OCI-LY3 (cell line): ENCODE data around the gene SPX.

Experiments
- H2AFZ ChIP-seq: fragments of 200-600, 300-600 bp; shearing (Covaris generic); 2 replicates; pipeline ENCODE4 v1.6.0; 2014; ENCODE audit warnings: antibody characterized with exemption, low read depth, low read length
- H3K27ac ChIP-seq: fragments of 200-600, 300-600 bp; sonication (generic); 2 replicates; pipeline ENCODE4 v1.5.1; 2014; ENCODE audit warnings: mild to moderate bottlenecking, low read length, moderate library complexity, mixed read lengths
- H3K27me3 ChIP-seq: fragments of 200-600, 300-600 bp; sonication (generic); 2 replicates; pipeline ENCODE4 v1.6.1; 2014; ENCODE audit warnings: low read depth, low read length, mixed read lengths
- H3K36me3 ChIP-seq: fragments of 200-600, 300-600 bp; sonication (generic); replicated peaks from 2 replicates; pipeline ENCODE3; 2014; ENCODE audit warnings: low read depth, low read length, mixed read lengths
- H3K4me1 ChIP-seq: fragments of 300-600, 200-600 bp; sonication (generic); 2 replicates; pipeline ENCODE4 v1.6.1; 2014; ENCODE audit warnings: low read length, mixed read lengths
- H3K4me2 ChIP-seq: fragments of 200-600, 300-600 bp; sonication (generic); 2 replicates; pipeline ENCODE4 v1.6.1; 2014; ENCODE audit warnings: low read length, mixed read lengths
- H3K4me3 ChIP-seq: fragments of 300-600, 200-600 bp; sonication (generic); 2 replicates; pipeline ENCODE4 v1.5.1; 2014; ENCODE audit warnings: antibody characterized with exemption, mild to moderate bottlenecking, low read length, moderate library complexity
- H3K79me2 ChIP-seq: fragments of 300-600, 200-600 bp; shearing (Covaris generic); 2 replicates; pipeline ENCODE4 v1.6.1; 2014; ENCODE audit warnings: mild to moderate bottlenecking, low read length, mixed read lengths
- H3K9ac ChIP-seq: fragments of 300-600, 200-600 bp; shearing (Covaris generic); 2 replicates; pipeline ENCODE4 v1.6.0; 2014; ENCODE audit warnings: mild to moderate bottlenecking, low read length, moderate library complexity
- H3K9me3 ChIP-seq: fragments of 200-600, 300-600 bp; shearing (Covaris generic); 2 replicates; pipeline ENCODE4 v1.6.1; 2014; ENCODE audit warnings: low read length, mixed read lengths; ENCODE audit not compliant: insufficient read depth
- H4K20me1 ChIP-seq: fragments of 200-600, 300-600 bp; sonication (generic); 2 replicates; pipeline ENCODE4 v1.6.1; 2016; ENCODE audit warnings: low read length, mixed read lengths; ENCODE audit not compliant: insufficient read depth
- EZH2phosphoT487 ChIP-seq: fragments of 200-600 bp; shearing (Covaris generic); IDR thresholded peaks from 2 replicates; pipeline ENCODE4 v1.6.1; 2018; ENCODE audit warnings: antibody characterized with exemption, mixed run types, low read depth
- TF ChIP-seq, protein P1 (sequence below): fragments of 200-600, 300-600 bp; sonication (generic); IDR thresholded peaks from 2 replicates; pipeline ENCODE4 v1.5.1; 2014; ENCODE audit warnings: antibody characterized with exemption, low read length, low read depth

Gene SPX

DNA sequence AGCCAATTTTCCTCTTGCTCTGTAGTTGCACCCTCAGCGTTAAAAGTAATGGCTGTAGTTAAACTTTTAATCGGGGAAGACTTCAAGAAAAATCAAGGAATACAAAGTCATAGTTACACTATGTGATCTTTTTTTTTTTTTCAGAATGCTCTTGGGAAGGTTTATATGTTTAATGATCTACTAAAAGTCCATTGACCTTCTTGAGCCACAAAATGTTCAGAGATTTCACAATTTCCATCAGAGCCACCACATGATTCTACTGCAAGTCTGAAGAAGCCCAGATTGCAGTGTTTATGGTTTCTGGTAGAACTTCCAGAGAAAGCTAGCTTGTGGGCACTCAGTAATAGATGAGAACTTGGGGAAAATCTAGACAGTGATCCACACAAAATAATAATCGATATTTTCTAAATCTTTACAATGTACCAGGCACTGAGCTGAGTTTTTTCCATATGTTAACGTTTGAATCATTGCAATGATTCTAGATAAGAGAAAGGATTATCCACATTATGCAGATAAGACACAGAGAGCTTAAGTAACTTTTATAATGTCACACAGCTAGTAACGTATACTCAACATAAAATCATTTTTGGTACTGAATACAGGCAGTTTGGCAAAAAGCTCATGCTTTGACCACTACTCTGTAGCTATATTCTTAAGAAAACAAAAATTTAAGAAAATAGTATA, 40.3 kb downstream of the SPX start:
- Histone ChIP-seq H3K27ac (no peak overlapping the region), H3K4me1 (no peaks in the 10 kb centered on the region), H3K4me2 (no peak overlapping the region), H3K9ac (no peak overlapping the region), H3K27me3 (no peaks in the 10 kb centered on the region), H3K79me2 (no peaks in the 10 kb centered on the region), H3K4me3 (no peak overlapping the region), H3K9me3 (no peaks in the 10 kb centered on the region), H3K36me3 (no peaks in the 10 kb centered on the region), H4K20me1 (no peaks in the 10 kb centered on the region), H2AFZ (no peak overlapping the region)
- no peak for TF ChIP-seq EZH2phosphoT487
- TF ChIP-seq, protein P1, sequence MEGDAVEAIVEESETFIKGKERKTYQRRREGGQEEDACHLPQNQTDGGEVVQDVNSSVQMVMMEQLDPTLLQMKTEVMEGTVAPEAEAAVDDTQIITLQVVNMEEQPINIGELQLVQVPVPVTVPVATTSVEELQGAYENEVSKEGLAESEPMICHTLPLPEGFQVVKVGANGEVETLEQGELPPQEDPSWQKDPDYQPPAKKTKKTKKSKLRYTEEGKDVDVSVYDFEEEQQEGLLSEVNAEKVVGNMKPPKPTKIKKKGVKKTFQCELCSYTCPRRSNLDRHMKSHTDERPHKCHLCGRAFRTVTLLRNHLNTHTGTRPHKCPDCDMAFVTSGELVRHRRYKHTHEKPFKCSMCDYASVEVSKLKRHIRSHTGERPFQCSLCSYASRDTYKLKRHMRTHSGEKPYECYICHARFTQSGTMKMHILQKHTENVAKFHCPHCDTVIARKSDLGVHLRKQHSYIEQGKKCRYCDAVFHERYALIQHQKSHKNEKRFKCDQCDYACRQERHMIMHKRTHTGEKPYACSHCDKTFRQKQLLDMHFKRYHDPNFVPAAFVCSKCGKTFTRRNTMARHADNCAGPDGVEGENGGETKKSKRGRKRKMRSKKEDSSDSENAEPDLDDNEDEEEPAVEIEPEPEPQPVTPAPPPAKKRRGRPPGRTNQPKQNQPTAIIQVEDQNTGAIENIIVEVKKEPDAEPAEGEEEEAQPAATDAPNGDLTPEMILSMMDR, result no peak

DNA sequence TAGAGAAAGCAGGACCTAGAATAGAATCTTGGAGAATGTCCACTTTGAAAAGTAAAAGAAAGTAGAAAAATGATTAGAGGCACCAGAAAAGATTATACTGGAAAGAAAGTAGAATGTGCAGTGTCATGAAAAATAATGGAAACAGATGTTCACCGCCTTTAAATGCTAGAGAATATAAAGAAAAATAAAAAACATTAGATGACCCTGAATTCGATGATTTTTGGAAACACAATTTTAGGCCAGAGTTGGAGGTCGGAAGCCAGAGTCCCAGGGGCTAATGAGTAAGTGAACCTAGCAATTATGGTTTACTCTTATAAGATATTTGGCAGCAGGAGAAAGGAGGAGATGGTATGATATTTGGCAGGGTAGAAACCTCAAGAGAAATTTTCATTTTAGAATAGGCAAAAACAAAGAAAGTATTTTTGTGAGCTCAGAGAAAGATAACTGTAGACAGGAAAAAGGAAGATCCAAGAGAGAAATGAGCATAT, 40.9 kb downstream of the SPX start:
- Histone ChIP-seq H3K27me3 (no peaks in the 10 kb centered on the region), H2AFZ (no peak overlapping the region)

DNA sequence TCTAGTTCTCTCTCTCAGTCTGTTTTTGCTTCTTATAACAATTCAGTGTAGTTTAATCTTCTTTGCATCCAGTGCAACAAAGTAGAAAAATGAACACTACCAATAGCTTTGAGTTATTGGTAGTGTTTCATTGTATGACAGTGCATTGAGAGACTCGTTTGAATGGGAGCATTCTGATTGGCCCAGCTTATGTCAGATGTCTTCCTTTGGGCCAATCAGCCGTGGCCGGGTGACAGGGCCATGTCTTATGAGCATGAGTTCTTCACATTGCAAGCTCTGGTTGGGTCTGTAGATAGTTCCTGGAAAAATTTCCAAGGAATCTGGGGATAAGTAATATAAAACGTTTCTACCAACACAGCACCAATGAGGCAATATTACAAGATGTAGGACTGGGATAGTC, 42.0 kb downstream of the SPX start:
- Histone ChIP-seq H3K4me1 (peaks cover 8% of the 10 kb centered on the region; the same call in 1 of the 2 replicates), H3K4me2 (no peak overlapping the region), H3K9me3 (no peaks in the 10 kb centered on the region), H3K79me2 (no peaks in the 10 kb centered on the region), H2AFZ (no peak overlapping the region), H3K4me3 (no peak overlapping the region), H3K9ac (no peak overlapping the region), H4K20me1 (no peaks in the 10 kb centered on the region), H3K27ac (no peak overlapping the region), H3K36me3 (no peaks in the 10 kb centered on the region), H3K27me3 (no peaks in the 10 kb centered on the region)
- TF ChIP-seq EZH2phosphoT487, result no peak
- TF ChIP-seq, protein P1, result no peak

More for the DNA sequence above, 40.9 kb downstream of the SPX start:
- H4K20me1 ChIP-seq, result no peaks in the 10 kb centered on the region
- H3K27ac ChIP-seq, result no peak overlapping the region
- no peaks in the 10 kb centered on the region for H3K79me2 ChIP-seq
- H3K9me3 ChIP-seq, result no peaks in the 10 kb centered on the region
- no peak overlapping the region for H3K4me3 ChIP-seq
- TF ChIP-seq, protein P1, result no peak
- TF ChIP-seq EZH2phosphoT487, result no peak
- no peak overlapping the region for H3K4me2 ChIP-seq
- H3K36me3 ChIP-seq, result no peaks in the 10 kb centered on the region
- no peak overlapping the region for H3K9ac ChIP-seq
- H3K4me1 ChIP-seq, result no peaks in the 10 kb centered on the region

DNA sequence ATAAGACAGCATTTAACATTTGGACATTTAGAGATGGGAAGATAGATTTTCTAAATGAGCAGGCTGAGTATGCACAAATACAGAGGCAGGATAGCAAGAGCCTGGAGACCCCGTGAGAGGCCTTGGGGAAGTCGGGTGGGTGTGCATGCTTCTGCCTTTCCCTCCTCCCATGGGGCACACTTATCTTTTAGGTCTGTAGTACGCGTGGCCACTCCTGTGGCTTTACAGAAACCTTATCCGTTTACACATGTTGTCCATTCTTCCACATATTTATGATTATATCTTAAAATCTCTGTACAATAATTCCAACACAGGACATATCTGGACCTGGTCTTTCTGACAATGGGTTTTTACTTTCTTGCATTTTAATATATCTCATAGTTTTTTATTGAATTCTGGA, 45.0 kb downstream of the SPX start:
- Histone ChIP-seq H3K79me2 (no peaks in the 10 kb centered on the region), H3K9ac (no peak overlapping the region)
- TF ChIP-seq EZH2phosphoT487, result no peak
- TF ChIP-seq, protein P1, result no peak

More for the DNA sequence above, 45.0 kb downstream of the SPX start:
- H3K4me1 ChIP-seq, result peaks cover 16% of the 10 kb centered on the region
- H2AFZ ChIP-seq, result no peak overlapping the region
- no peak overlapping the region for H3K4me3 ChIP-seq
- no peak overlapping the region for H3K27ac ChIP-seq
- H3K4me2 ChIP-seq, result no peak overlapping the region
- no peaks in the 10 kb centered on the region for H3K27me3 ChIP-seq
- H4K20me1 ChIP-seq, result no peaks in the 10 kb centered on the region
- H3K9me3 ChIP-seq, result no peaks in the 10 kb centered on the region
- no peaks in the 10 kb centered on the region for H3K36me3 ChIP-seq
